Fibroblast of skin of scalp (primary cell): ENCODE data around the gene LSP1. TPM values are rescaled to one million over a fixed set of nuclear protein-coding genes. Genes with fewer than 3 reads are reported as not detected.
"Not testable (repeated sequence)": the region's sequence is repeated elsewhere in the genome, so short reads cannot be mapped to it uniquely, and the experiment has no call there.

Experiments used
- DNase-seq: peaks from one replicate; pipeline ENCODE4 v3.0.0-alpha.2; 2013
- polyA plus RNA-seq, 2 experiments: library from polyadenylated mRNA; unstranded; fragments of 120-200 nt; gene quantifications; one replicate each; pipeline ENCODE4 v1.2.1, GENCODE V29; 2013; ENCODE audit not compliant: insufficient read length in 2 of 2

Gene LSP1, protein sequence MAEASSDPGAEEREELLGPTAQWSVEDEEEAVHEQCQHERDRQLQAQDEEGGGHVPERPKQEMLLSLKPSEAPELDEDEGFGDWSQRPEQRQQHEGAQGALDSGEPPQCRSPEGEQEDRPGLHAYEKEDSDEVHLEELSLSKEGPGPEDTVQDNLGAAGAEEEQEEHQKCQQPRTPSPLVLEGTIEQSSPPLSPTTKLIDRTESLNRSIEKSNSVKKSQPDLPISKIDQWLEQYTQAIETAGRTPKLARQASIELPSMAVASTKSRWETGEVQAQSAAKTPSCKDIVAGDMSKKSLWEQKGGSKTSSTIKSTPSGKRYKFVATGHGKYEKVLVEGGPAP
- 6.9 TPM for polyA plus RNA-seq (2013, experiment 1 of 2; ENCODE audit: insufficient read length)
- polyA plus RNA-seq (2013, experiment 2 of 2; ENCODE audit: insufficient read length) = 7.8 TPM

DNA sequence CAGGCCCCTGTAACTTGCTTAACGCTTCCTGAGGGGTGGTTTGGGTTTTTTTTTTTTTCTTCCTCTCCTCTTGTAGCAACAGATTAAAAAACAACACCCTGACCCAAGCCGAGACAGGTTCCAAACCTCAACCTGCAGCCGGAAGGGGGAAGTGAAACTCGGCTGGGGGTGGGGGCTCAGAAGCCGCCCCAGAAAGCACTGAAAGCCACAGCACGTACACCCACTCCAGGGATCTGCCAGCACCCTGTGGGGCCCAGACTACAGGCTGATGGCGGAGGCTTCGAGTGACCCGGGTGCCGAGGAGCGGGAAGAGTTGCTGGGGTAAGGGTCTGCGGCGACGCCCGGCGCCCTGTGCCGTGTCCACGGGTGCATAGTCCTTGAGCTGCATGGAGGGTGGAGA lies at the start of gene LSP1:
LSP1 (plus strand) TSS at position 208 of the 400 bp plus-strand sequence; CDS start at position 269, 61 bp downstream.
- DNase-seq = no peak

DNA sequence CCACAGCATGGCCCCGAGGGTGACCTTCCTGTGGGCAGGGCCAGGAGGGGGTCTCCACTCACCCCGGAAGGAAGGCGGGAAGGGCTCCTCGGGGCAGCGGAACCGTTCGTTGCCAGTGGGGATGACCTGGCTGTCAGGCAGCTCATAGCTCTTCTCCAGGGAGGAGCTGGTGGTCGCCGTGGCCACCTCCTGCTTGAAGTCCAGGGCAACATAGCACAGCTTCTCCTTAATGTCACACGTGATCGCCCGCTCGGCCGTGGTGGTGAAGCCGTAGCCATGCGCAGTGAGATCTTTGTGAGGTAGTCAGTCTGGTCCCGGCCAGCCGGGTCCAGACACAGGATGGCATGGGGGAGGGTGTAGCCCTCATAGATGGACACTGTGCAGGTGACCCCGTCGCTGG lies 49.6 kb upstream of the LSP1 start:
- DNase-seq = no peak

DNA sequence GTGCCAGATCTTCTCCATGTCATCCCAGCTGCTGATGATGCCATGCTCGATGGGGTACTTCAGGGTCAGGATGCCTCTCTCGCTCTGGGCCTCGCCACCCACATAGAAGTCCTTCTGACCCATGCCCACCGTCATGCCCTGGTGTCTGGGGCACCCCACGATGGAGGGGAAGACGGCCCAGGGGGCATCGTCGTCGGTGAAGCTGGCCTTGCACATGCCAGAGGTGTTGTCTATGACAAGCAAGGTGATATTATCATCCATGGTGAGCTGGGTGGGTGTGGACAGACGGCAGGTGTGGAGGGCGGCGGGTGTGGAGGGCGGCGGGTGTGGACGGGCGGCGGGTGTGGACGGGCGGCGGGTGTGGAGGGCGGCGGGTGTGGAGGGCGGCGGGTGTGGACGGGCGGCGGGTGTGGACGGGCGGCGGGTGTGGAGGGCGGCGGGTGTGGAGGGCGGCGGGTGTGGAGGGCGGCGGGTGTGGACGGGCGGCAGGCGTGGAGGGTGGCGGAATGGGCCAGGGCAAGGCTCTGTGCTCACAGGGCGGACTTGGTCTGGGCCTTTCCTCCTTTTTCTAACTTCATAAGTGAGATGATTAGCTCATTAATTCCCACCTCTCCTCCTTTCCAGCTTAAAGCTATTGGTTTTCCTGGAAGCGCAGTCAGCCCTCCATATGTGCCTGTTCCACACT lies 48.9 kb upstream of the LSP1 start:
- DNase-seq = not testable (repeated sequence)

DNA sequence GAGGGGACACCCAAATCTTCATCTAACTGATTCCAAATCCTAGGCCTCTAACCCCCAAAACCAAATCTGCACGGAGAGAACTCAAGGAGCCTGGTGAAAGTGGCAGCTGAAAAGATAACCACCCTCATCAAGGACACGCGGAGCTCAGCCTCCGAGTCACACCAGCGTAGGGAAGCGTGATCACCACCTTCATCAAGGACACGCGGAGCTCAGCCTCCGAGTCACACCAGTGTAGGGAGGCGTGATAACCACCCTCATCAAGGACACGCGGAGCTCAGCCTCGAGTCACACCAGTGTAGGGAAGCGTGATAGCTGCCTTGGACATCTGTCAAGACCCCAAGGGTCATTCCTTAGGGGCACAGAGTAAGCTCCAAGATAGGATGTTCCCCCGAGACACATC lies 47.4 kb upstream of the LSP1 start:
- no peak for DNase-seq

DNA sequence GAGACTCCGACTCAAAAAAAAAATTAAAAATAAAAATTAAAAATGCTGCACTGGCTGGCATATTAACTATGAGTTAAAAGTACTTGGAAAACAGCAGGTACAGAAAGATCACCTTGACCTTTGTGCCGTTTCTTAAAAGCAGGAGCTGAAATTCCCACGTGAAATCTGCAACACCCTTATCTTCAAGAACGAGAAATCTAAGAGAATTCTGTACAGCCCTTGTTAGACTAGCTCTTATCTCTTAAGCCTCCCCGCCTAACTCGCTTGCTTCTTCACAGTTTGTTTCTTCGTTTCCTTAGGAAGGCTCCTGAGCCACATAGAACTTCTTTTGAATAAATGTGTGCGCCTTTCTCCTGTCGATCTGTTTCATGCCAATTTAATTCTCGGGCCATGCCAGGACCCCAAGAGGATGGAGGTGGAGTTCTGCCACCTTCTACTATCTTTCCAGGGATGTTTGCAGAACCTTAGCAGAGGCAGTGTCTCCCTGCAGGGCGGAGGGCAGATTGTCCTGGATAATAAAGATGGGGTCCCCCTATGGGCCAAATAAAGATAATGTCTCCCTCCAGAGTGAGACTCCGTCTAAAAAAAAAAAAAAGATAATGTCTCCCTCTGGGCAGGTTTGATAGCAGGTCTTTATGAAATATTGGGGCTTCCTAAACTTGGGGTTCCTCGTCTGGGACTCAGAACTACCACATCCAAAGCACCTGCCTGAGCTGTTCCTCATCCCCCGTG lies 45.5 kb upstream of the LSP1 start:
- no peak for DNase-seq

DNA sequence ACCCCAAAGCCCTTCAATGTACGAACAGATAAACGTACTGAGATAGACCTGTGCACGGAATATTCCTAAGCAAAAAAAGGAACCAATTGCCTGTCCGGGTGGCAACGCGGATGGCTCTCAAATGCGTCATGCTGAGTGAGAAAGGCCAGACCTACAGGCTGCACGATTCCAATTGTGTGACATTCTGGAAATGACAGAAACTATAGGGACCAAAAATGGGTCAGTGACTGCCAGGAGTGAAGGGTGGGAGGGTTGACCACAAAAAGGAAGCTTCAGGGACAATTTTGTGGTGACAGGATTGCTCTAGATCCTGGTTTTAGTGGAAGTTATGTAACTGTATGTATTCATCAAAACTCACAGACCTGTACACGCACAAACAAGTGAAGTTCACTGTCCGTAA lies 42.1 kb upstream of the LSP1 start:
- no peak for DNase-seq

DNA sequence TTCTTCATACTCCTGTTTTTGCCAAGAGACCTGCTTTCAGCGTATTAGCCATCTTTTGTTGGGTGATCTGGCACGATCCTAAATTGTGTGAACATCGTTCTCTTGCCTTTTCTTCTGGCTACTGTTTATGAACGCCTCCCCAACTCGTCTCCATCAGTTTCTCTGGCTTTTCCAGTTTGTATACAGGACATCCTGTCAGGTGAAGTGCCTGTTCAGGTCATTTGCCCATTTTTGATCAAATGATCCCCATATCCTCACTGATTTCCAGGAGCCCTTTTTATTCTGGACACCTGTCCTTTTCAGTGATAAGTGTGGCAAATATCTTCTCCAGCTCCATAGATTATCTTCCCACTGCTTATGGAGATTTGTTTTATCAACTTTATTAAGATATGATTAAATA lies 40.6 kb upstream of the LSP1 start:
- DNase-seq = no peak

DNA sequence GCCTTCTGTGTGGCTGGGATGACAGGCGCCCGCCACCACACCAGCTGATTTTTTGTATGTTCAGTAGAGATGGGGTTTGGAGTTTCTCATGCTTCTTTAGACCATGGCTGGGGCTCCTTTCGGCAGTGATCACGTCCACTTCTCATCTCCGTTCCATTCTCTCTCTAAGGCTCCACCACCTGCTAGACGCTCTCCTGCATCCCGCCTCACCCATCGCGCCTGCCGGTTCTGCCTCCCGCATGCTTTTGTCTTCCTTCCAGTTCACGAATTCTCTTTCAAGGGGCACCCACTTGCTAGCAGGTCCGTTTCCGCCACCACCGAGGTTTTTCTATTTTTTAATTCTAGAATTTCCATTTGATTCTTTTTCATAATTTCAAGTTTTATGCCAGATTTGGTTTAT lies 40.1 kb upstream of the LSP1 start:
- DNase-seq = no peak

DNA sequence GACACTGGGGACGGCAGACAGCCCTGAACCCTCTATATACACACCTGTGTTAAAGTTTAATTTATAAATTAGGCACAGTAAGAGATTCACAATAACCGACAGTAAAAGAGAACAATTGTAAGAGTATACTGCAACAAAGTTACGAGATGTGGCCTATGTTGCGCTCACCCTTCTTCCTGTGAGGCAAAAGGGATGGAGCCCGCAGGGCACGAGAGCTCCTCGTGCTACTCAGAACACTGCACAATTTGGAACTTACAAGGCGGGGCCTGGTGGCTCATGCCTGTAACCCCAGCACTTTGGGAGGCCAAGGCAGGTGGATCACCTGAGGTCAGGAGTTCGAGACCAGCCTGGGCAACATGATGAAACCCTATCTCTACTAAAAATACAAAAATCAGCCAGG lies 39.5 kb upstream of the LSP1 start:
- DNase-seq = not testable (repeated sequence)

DNA sequence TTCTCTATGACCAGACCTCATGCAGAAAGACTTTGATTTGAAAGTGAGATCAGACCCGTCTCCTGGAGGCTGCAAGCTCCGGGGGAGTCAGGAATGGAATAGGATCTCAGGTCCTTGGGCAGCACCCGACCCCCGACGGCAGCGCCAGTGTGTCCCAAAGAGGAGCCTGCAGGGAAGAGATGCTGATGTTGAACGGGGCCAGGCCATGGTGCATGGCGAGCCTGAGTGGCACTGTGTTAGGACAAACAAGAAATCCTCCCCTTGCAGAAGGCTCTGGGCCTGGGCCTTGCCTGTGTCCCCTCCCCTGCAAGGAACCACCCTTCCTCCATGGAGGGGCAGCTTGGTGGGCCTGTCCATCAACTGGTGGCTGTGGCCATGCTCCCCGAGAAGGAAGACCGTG lies 38.2 kb upstream of the LSP1 start:
- no peak for DNase-seq

DNA sequence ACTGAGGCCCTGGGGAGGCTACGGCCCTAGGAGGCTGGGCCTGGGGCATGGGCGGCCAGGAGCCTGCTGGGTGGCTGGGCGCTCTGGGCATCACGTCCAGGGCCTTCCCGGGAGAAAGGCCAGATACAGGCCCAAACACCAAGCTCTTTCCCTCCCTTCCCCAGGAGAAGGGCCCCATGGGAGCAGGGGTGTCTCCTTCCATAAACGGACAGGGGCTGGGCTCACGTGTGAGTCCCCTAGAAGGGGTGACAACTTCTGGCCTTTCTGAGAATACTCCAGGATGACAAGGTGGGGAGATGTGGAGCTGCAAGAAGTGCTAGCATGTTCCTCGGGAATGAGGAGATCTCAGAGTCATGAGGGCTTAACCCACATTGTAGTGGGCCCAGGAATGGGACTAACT lies 37.6 kb upstream of the LSP1 start:
- no peak for DNase-seq

DNA sequence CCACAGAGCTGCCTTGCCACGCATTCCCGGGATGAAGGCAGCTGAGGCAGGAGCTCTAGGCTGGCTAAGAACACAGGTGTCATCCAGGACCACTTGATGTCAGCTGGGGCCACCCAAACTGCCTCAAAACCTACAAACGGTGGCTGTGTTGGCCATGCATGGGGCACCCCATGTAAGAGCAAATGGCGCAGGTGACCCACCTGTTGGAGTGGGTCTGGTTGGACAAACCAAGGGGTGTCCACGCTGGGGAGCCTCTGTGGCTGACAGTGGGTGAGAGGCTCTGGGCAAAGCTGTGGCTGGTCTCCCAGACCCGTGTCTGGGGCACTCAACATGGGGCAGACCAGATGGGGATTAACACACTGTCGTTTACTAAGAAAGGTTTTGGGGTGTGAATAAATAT lies 37.1 kb upstream of the LSP1 start:
- DNase-seq = no peak

DNA sequence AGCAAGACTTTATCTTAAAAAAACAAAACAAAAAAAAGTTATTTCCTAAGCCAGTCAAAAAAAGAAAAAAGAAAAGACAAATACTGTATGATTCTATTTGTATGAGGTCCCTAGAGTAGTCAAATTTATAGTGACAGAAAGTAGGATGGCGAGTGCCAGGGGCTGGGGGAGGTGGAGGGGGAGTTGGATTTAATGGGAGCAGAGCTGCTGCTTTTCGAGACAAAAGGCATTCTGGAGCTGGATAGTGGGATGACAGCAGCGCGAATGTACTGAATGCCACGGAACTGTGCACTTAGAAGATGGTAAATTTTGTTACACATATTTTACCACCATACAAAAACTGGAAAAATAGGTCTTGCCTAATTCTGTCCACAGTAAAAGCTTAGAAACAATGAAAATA lies 35.9 kb upstream of the LSP1 start:
- no peak for DNase-seq

DNA sequence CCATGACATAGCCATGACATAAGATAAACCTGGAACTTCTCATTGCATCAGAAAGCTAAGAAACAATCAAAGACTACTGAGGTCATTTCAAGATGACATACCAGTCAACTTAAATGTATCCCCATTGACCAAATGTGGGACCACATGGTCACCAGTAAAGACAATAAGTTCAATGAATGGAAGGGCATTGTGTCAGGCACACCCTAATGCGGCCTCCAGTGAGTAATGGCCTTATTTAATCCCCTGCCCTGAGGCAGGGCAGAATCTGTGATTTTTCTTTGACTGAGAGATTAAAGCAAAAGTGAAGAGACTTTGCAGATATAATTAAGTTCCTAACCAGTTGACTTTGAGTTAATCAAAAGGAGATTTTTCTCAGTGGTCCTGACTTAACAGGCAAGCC lies 35.4 kb upstream of the LSP1 start:
- no peak for DNase-seq

DNA sequence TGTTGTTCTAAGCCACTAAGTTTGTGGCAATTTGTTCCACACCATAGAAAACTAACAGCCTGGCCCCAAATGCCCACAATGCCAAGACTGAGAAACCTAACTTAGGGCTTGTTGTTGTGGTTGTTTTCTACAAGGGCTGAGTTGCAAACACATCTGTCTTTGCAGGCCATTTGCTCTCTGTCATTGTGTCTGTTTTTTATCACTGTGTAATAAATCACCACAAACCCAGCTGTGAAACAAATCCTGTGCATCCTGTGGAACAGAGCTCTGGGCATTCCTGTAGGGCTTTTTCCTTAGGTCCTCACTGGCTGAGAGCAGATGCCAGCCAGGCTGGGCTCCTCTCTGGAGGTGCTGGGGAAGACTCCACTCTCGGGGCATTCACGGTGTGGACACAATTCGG lies 33.8 kb upstream of the LSP1 start:
- no peak for DNase-seq

DNA sequence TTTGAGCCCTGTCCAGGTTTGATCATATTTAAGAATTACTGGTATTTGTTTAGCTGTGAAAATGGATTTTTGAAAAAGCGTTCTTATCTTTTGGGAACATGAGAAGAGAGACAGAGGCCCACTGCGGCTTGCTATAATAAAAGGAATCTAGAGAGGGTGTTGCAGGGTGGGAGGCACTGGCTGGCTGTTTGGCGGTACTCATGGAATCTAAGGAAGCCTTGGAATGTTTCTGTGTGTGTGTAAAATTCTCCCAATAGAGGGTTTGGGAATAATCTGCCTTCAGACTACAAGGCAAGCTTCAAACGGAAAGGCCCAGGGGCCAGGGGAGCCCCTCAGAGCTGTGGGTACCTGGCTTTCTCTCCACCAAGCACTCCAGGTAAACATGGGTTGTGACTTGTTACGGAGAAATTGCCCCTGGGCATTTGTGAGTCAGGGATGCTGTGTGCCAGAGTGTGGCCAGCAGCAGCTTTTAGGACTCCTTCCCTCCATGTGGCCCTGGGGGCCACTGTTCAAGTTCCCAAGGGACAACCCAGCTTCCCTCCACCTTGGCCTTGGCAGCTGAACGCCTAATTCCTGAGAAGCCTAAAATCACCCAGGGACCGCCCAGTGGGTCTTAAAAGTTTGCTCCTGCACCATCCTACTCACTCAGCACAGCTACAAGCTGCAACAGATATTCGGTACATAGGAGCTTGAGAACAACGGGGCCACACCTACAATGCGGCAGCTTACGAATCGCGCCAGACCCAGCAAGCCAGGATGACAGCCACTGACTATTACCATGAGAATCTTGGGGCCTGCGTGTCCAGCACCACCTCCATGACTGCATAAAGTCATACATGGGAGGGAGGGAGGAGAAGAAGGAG lies 32.2 kb upstream of the LSP1 start:
- peak; percentile 84 for DNase-seq

DNA sequence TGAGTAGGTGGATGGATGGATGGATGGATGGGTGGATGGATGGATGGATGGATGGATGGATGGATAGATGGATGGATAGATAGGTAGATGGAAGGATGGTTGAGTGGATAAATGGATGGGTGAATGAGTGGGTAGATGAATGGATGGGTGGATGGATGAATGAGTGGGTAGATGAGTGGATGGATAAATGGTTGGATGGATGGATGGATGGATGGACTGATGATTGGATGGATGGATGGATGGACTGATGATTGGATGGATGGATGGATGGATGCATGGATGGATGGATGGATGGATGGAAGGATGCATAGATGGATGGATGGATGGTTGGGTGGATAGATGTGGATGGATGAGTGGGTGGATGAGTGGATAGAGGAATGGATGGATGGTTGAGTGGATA lies 31.3 kb upstream of the LSP1 start:
- no peak for DNase-seq

DNA sequence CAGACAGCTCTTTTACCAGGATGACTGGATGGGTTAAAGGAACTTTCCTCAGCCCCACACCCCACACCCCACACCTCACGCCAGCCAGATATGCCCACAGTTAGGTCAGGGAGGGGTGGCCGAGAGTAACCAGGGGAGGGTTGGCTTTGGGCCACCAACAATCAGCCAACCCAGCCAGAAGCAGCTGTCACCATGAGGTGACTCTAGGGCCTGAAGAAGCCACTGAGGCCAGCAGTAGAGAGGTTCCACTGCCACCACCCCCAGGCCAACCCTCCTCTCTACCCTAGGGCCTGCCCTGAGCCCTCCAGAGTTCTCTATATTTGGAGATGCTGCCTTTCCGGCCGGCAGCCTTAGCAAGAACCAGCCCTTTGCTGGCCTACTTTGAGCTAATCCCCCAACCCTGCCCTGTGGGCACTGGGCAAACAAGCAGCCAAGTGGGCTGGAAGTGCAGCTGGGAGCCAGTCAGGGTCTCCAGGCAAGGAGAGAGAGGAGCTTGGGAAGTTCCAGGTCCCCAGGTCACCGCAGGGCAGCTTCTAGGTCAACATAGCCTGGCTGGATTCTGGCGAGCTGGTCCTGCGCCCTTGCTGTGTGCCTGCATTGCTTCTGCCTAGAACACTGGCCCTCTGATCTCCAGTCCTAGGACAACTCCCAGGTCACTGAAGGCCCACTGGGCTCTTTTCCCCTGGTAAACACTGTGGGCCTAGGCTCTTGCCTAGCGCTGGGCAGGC lies 30.1 kb upstream of the LSP1 start:
- no peak for DNase-seq

DNA sequence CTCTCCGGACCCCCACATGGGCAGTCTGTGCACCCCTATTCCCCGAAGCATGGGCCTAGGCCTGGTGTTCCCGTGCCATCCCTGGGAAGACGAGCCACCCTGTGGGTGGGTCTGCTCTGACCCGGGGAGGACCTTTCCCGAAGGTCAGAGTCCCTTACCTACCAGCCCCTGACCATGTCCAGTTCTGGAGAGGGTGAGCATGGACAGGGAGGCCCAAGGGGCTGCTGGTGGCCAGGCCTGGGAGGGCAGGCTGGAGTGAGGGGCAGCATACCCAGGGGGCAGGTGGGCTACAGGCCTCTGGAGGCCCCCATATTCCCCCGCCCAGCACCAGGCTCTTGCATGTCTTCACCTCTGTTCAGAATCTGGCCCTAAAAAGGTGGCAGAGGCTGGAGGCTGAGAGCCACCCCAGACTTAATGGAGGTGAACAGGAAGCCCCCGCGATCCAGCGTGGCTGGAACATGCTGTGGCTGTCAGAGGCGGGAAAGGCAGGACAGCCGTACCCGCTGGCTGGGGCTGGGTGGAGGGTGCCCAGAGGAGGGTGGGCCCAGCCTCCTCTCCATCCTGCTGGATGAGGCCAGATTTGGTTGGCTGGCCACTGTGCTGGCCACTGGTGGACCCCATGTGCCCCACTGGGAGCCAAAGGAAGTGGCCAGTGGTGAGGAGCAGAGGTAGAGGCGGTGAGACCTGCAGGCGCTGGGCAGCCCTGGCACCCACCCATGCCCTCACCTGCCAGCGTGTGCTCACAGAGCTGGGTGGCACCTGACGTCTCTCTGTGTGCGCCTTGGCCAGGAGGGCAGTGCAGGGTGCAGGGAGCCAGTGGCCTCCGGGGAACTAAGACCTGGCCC lies 29.3 kb upstream of the LSP1 start:
- DNase-seq = no peak

DNA sequence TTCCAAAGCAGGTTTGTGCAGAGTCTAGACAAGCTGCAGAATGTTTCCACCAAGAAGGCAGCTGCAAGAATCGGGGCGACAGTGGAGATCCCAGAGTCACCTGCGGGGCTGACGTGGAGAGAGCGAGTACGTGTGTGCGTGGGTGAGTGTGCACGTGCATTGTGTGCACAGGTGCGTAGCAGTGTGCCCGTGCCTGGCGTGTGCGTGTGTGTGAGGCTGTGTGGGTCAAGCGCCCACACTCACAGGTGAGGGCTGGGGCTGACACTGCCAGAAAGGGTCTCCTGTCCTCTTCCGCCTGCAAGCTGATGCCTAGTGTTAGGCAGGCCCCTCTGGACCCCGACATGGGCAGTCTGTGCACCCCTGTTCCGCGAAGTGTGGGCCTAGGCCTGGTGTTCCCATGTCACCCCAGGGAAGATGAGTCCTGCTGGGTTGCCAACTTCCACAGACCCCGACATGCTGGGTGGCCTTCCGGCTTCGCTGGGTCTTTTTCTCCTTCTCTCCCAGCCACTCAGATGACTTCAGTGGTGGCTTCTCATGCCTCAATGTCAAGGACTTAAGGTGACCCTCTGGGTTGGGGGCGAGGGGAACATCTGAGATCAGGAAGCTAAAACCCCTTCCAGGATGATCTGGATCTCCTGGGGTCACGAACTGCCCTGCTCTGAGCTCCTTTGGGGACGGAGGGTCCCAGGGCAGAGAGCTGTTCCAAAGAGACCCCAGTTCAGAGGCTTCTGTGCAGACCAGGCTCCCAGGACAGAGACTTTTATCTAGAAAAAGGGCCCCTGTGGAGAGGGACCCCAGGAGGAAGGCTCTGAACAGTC lies 28.5 kb upstream of the LSP1 start:
- no peak for DNase-seq
